K562 (cell line): ENCODE measurements around the gene VWA1. TPM values are rescaled to one million over a fixed set of nuclear protein-coding genes. Genes with fewer than 3 reads are reported as not detected.

Experiments
- ARID3A ChIP-seq: IDR thresholded peaks from 2 replicates; pipeline ENCODE4 v1.6.1; 2012; ENCODE audit warnings: low read depth, low read length, improper control_type of control experiment, borderline replicate concordance
- ARNT ChIP-seq, 2 experiments: fragments of 450-650 bp; IDR thresholded peaks; 2 replicates each; pipeline ENCODE4 v1.6.1; 2016; ENCODE audit warnings: mild to moderate bottlenecking in 1 of 2
- BHLHE40 ChIP-seq: IDR thresholded peaks from 2 replicates; pipeline ENCODE4 v1.6.1; 2011; ENCODE audit warnings: low read length, improper control_type of control experiment
- BMI1 ChIP-seq: fragments of 150-350 bp; IDR thresholded peaks from 2 replicates; pipeline ENCODE4 v1.6.1; 2014; ENCODE audit warnings: low read length
- E2F1 ChIP-seq: sonication (generic); formaldehyde crosslinking; IDR thresholded peaks from 2 replicates; pipeline ENCODE4 v1.8.1; 2023; ENCODE audit warnings: mild to moderate bottlenecking, missing genetic modification reagents, moderate library complexity
- E2F6 ChIP-seq, 2 experiments: IDR thresholded peaks; 2 replicates each; pipeline ENCODE4 v1.6.1; 2011; ENCODE audit warnings: borderline replicate concordance in 1 of 2, control low read depth in 1 of 2, low read depth in 1 of 2, low read length in 1 of 2, mild to moderate bottlenecking in 1 of 2, mixed read lengths in 1 of 2, moderate library complexity in 1 of 2; ENCODE audit not compliant: insufficient read depth in 1 of 2, insufficient read length in 1 of 2, poor library complexity in 1 of 2, severe bottlenecking in 1 of 2; ENCODE audit errors: extremely low read depth in 1 of 2
- IRF9 ChIP-seq: fragments of 450-650 bp; IDR thresholded peaks from 2 replicates; pipeline ENCODE4 v1.6.1; 2016; ENCODE audit warnings: missing biosample characterization, missing genetic modification characterization
- KDM4B ChIP-seq, 2 experiments: fragments of 450-650 bp in 1 of 2; sonication (generic) in 1 of 2; IDR thresholded peaks; 2 replicates each; pipeline ENCODE4 v1.6.1; 2016 to 2017; ENCODE audit warnings: borderline replicate concordance in 2 of 2, antibody characterized with exemption in 1 of 2, low read depth in 1 of 2, mild to moderate bottlenecking in 1 of 2
- MEF2D ChIP-seq: conservative IDR thresholded peaks from 2 replicates; pipeline ENCODE4 v1.6.1; 2016; ENCODE audit warnings: low read depth, missing genetic modification characterization, missing compliant biosample characterization
- MYNN ChIP-seq, 2 experiments: sonication (generic); formaldehyde crosslinking in 1 of 2; IDR thresholded peaks; 2 replicates each; pipeline versions ENCODE4 v1.5.0 to v1.6.1; 2016 to 2020; ENCODE audit warnings: antibody characterized with exemption in 1 of 2, missing genetic modification reagents in 1 of 2
- NKRF ChIP-seq: fragments of 450-650 bp; IDR thresholded peaks from 2 replicates; pipeline ENCODE4 v1.6.1; 2016; ENCODE audit warnings: borderline replicate concordance
- PTBP1 ChIP-seq: fragments of 200-400 bp; formaldehyde crosslinking; IDR thresholded peaks from 2 replicates; pipeline ENCODE4 v1.6.1; 2017; ENCODE audit warnings: low read depth, low read length
- RBM22 ChIP-seq: fragments of 200-400 bp; formaldehyde crosslinking; IDR thresholded peaks from 2 replicates; pipeline ENCODE4 v1.6.1; 2018; ENCODE audit warnings: low read length, low read depth; ENCODE audit not compliant: poor library complexity, severe bottlenecking
- SMARCC2 ChIP-seq: fragments of 450-650 bp; IDR thresholded peaks from 2 replicates; pipeline ENCODE4 v1.6.1; 2017; ENCODE audit warnings: antibody characterized with exemption, moderate library complexity, mild to moderate bottlenecking, low read depth
- THAP12 ChIP-seq: fragments of 250-450 bp; sonication (Bioruptor Pico); IDR thresholded peaks from 2 replicates; pipeline ENCODE4 v1.9.0; 2021; ENCODE audit warnings: mild to moderate bottlenecking, inconsistent platforms
- ZKSCAN8 ChIP-seq: fragments of 200-800 bp; sonication (Bioruptor generic); IDR thresholded peaks from 2 replicates; pipeline ENCODE4 v1.6.1; 2016; ENCODE audit warnings: missing genetic modification characterization, missing compliant biosample characterization
- polyA plus RNA-seq, 8 experiments: library from polyadenylated mRNA; depleted of rRNA in 4 of 8; stranded (reverse) in 5 of 8; unstranded in 3 of 8; fragments of >200 nt; fragmentation: Nextera tagmentation in 2 of 8; fragmentation: Illumina TruSeq in 1 of 8; extraction: Ambion mirVana in 2 of 8; extraction: Trizol in 1 of 8; gene quantifications; 2 replicates each; pipeline versions ENCODE4 v1.2.1 to v1.2.3, GENCODE V29; 2011 to 2014; ENCODE audit warnings: inconsistent platforms in 1 of 8, missing spikeins in 1 of 8
- total RNA-seq, 7 experiments: library from RNA; depleted of rRNA in 6 of 7; stranded (reverse); fragments of >200 nt in 6 of 7; fragmentation: Illumina TruSeq in 2 of 7; extraction: Trizol in 2 of 7; gene quantifications; 2 replicates each; pipeline versions ENCODE4 v1.2.1 to v1.2.3, GENCODE V29; 2011 to 2021; ENCODE audit warnings: low replicate concordance in 1 of 7

Gene VWA1
- total and polyA plus RNA-seq, 9 of the 15 experiments (the other 6 are each of a cell fraction or from before 2014, with no cell fraction given), result 0.01 to 6.4 (median 0.85) TPM

- TF ChIP-seq ARID3A (no peak), RBM22 (no peak), BMI1 (no peak), MEF2D (tag) (no peak), ZKSCAN8 (no peak), THAP12 (CRISPR knock-in tag) (no peak), PTBP1 (0 out of 2 replicates have a peak, but pooled peaks have one; percentile 79), KDM4B (IDR thresholded peaks at IDR 0.05; ENCODE audit: borderline replicate concordance in 2 of 2, low read depth in 1 of 2) (no peak), IRF9 (tag) (no peak), MYNN (IDR thresholded peaks at IDR 0.05) (no peak), MYNN (CRISPR knock-in tag; IDR thresholded peaks at IDR 0.05) (0 out of 2 replicates have a peak, but pooled peaks have one; percentile 57), BHLHE40 (no peak), SMARCC2 (no peak), E2F6 (IDR thresholded peaks at IDR 0.05; ENCODE audit: borderline replicate concordance in 1 of 2, extremely low read depth in 1 of 2, insufficient read depth in 1 of 2, insufficient read length in 1 of 2, low read depth in 1 of 2, low read length in 1 of 2, poor library complexity in 1 of 2, severe bottlenecking in 1 of 2) (peak in 1 of 2 experiments; percentile 21), ARNT (IDR thresholded peaks at IDR 0.05) (peak in 1 of 2 experiments; percentile 31; a peak in 2 of 4 replicates), NKRF (peak; percentile 21; the same call in 1 of the 2 replicates), E2F1 (CRISPR knock-in tag) (0 out of 2 replicates have a peak, but pooled peaks have one; percentile 61)
These were observed 27.7 kb upstream of the VWA1 start (continued) for GRCh38 chr1:1407636-1408318.
